Measurements from ENCODE around the gene SRSF1.

The SRSF1 gene

DNA sequence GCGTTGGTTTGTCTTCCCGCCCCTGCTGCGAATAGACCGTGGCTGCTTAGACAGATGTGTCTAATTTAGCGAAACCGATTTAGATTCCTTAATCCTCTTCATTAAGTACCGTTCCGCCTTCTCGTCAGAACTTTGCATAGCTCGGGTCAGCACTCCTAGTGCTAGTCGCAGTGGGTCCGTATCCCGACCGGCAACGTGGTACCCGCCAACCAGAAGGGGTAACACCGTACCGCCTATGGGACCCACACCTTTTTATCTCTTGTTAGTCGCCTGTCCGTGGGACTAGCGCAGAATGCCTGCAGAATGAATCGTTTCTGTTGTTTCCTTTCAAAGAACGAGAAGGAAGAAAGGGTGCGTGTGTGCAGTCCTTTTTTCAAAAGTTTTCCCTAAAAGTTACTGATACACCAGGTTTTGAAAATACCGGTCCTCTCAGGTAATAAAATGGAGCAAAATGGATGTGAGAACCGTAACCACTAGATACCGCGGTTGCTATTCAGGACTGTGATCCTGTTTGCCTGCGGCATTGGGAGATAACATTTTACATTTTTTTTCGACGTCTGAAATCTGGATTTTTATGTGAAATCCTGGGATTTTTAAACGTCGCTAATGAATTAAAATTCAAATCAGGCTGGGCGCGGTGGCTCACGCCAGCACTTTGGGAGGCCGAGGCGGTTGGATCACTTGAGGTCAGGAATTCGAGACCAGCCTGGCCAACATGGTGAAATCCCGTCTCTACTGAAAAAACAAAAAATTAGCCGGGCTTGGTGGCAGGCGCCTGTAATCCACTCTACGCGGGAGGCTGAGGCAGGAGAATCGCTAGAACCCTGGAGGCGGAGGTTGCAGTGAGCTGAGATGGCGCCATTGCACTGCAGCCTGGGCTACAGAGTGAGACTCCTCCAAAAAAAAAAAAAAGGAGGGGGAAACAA lies 998 bp upstream of the SRSF1 start:
- peaks cover 4% of the 10 kb centered on the region; the same call in 1 of the 2 replicates for H3K36me3 ChIP-seq (ENCODE audit: control insufficient read depth, insufficient read depth, low read length)
- peak overlapping the region; percentile 80 for H3K4me3 ChIP-seq (replicated peaks; ENCODE audit: low read depth, low read length)
- H3K27me3 ChIP-seq (replicated peaks; ENCODE audit: control insufficient read depth, insufficient read depth, low read length) = no peaks in the 10 kb centered on the region
- no peak for DNase-seq (ENCODE audit: extremely low read depth, insufficient read length)
- TF ChIP-seq, protein P1, sequence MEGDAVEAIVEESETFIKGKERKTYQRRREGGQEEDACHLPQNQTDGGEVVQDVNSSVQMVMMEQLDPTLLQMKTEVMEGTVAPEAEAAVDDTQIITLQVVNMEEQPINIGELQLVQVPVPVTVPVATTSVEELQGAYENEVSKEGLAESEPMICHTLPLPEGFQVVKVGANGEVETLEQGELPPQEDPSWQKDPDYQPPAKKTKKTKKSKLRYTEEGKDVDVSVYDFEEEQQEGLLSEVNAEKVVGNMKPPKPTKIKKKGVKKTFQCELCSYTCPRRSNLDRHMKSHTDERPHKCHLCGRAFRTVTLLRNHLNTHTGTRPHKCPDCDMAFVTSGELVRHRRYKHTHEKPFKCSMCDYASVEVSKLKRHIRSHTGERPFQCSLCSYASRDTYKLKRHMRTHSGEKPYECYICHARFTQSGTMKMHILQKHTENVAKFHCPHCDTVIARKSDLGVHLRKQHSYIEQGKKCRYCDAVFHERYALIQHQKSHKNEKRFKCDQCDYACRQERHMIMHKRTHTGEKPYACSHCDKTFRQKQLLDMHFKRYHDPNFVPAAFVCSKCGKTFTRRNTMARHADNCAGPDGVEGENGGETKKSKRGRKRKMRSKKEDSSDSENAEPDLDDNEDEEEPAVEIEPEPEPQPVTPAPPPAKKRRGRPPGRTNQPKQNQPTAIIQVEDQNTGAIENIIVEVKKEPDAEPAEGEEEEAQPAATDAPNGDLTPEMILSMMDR (IDR thresholded peaks at IDR 0.05; ENCODE audit: insufficient read depth, low read length, poor library complexity, severe bottlenecking) = no peak

DNA sequence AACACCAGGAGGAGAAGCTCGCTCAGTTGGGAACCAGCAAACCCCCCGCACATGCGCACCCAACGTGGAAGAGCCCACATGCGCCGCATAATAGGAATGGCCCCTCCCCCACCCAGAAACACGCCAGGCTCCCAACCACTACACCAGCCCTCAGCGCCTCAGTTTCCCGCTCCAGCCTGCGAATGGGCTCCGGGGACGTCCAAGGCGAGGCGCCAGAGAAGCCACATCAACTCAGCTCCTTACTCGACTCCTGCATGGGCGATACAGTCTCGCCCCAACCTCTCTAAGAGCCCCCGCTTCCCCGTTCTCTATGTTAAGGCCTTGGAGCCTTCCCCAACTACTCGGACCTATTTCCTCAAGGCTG lies 504 bp downstream of the SRSF1 start:
- Histone ChIP-seq H3K4me3 (replicated peaks; ENCODE audit: low read depth, low read length) (peak overlapping the region; percentile 80), H3K27me3 (replicated peaks; ENCODE audit: control insufficient read depth, insufficient read depth, low read length) (no peaks in the 10 kb centered on the region), H3K36me3 (ENCODE audit: control insufficient read depth, insufficient read depth, low read length) (peaks cover 6% of the 10 kb centered on the region)
- no peak for DNase-seq (ENCODE audit: extremely low read depth, insufficient read length)
- TF ChIP-seq, protein P1 (IDR thresholded peaks at IDR 0.05; ENCODE audit: insufficient read depth, low read length, poor library complexity, severe bottlenecking) = no peak

DNA sequence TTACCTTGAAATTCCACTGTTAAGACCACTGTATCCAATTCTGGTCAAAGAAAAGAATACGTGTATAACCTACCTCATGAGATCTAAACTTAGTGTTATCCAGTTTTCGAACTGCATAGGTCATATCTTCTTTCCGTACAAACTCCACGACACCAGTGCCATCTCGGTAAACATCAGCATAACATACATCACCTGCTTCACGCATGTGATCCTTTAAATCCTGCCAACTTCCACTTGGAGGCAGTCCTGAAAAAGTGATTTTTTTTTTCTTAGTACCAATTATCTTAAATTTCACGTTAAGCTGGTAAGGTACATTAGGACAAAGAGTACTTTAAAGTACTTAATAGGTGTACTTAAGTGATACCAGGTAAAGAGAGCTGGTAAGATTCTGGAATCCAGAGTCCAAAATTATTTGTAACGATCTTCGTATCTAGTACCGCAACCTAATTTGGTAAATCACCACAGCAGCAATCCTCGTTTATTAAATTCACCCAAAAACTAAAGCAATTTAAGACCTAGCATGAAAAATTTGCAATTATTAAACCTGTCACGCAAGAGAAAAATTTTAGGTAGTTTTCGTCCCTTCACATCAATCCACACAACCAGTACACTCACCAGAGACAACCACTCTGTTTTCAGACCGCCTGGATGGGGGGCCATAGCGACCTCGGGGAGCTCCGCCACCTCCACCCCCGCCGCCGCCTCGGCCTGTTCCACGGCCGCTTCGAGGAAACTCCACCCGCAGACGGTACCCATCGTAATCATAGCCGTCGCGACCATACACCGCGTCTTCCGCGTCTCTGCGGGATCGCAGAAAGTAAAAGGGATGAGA lies 1.1 kb downstream of the SRSF1 start:
- peak overlapping the region; percentile 80 for H3K4me3 ChIP-seq (replicated peaks; ENCODE audit: low read depth, low read length)
- peaks cover 6% of the 10 kb centered on the region for H3K36me3 ChIP-seq (ENCODE audit: control insufficient read depth, insufficient read depth, low read length)
- H3K27me3 ChIP-seq (replicated peaks; ENCODE audit: control insufficient read depth, insufficient read depth, low read length) = no peaks in the 10 kb centered on the region
- DNase-seq (ENCODE audit: extremely low read depth, insufficient read length) = no peak
- TF ChIP-seq, protein P1 (IDR thresholded peaks at IDR 0.05; ENCODE audit: insufficient read depth, low read length, poor library complexity, severe bottlenecking) = no peak

DNA sequence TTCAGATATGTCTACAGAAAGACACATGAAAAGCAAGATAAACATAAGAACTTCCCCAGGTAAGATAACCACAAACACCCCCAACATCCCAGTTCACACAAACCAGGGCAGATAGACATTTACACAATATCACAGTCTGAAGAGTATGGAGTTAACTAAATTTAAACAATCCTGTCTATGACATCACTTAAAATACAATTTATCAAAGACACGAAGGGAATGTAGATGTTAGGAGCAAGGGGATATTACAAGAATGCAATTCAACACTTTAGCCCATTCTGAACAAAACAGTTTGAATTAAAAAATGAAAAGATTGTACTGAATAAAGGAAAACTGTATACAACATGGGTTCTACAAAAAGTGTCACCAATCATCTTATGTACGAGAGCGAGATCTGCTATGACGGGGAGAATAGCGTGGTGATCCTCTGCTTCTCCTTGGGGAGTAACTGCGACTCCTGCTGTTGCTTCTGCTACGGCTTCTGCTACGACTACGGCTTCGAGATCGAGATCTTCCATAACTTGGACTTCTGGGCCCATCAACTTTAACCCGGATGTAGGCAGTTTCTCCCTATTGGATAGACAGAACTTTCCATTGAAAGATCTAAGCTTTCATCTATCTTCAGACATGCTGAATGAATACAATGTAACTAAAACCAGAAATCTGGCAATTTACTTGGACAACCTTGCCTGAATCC lies 1.9 kb downstream of the SRSF1 start:
- peak overlapping the region; percentile 80 for H3K4me3 ChIP-seq (replicated peaks; ENCODE audit: low read depth, low read length)
- no peaks in the 10 kb centered on the region for H3K27me3 ChIP-seq (replicated peaks; ENCODE audit: control insufficient read depth, insufficient read depth, low read length)
- TF ChIP-seq, protein P1 (IDR thresholded peaks at IDR 0.05; ENCODE audit: insufficient read depth, low read length, poor library complexity, severe bottlenecking) = no peak
- peaks cover 8% of the 10 kb centered on the region for H3K36me3 ChIP-seq (ENCODE audit: control insufficient read depth, insufficient read depth, low read length)
- no peak for DNase-seq (ENCODE audit: extremely low read depth, insufficient read length)

DNA sequence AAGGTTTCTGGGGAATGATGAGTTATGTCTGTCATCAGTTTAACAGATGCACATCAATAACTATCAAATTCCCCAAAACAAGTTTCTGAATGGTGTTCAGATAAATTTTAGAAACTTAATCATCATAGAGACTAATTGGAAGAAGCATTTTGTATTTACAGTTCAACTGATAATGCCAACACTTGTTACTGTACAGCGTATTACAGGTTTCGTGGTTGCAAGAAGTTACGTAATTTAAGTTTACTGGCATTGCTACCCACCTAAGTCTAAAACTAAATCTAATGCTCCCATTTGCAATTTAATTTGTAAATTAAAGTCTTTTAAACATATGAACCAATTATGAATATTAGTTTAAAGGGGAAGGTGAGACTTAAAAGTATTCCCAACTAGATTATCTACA lies 3.0 kb downstream of the SRSF1 start:
- TF ChIP-seq, protein P1 (IDR thresholded peaks at IDR 0.05; ENCODE audit: insufficient read depth, low read length, poor library complexity, severe bottlenecking) = no peak
- peaks cover 8% of the 10 kb centered on the region for H3K36me3 ChIP-seq (ENCODE audit: control insufficient read depth, insufficient read depth, low read length)
- H3K4me3 ChIP-seq (replicated peaks; ENCODE audit: low read depth, low read length) = no peak overlapping the region

More for the DNA sequence above, 3.0 kb downstream of the SRSF1 start:
- no peaks in the 10 kb centered on the region for H3K27me3 ChIP-seq (replicated peaks; ENCODE audit: control insufficient read depth, insufficient read depth, low read length)
- DNase-seq (ENCODE audit: extremely low read depth, insufficient read length) = no peak
